ENCODE data around the gene DGLUCY.
"Not testable (repeated sequence)": the region's sequence is repeated elsewhere in the genome, so short reads cannot be mapped to it uniquely, and the experiment has no call there.

DGLUCY gene

GRCh38 chr14:91237219-91237618, 123.3 kb downstream of the DGLUCY start:
- FAIRE-seq: no peak

- FAIRE-seq: no peak
These were observed 124.2 kb downstream of the DGLUCY start for GRCh38 chr14:91238085-91238484.

GRCh38 chr14:91238661-91239060, 124.8 kb downstream of the DGLUCY start:
- FAIRE-seq: no peak

GRCh38 chr14:91241863-91242262, 128.0 kb downstream of the DGLUCY start:
- FAIRE-seq: no peak

- FAIRE-seq: no peak
These were observed 128.8 kb downstream of the DGLUCY start for GRCh38 chr14:91242635-91243034.

GRCh38 chr14:91243074-91243471, 129.2 kb downstream of the DGLUCY start:
- no peak for FAIRE-seq

GRCh38 chr14:91244501-91244901, 130.6 kb downstream of the DGLUCY start, which contains the start of gene GPR68:
Gene GPR68 (minus strand): TSS chr14:91244704. CDS start chr14:91235050, 9,654 bp downstream.
- FAIRE-seq: no peak

- FAIRE-seq: no peak
These were observed 131.2 kb downstream of the DGLUCY start for GRCh38 chr14:91245029-91245428.

- not testable (repeated sequence) for FAIRE-seq
These were observed 131.7 kb downstream of the DGLUCY start for GRCh38 chr14:91245616-91246015.

GRCh38 chr14:91246051-91246852, 132.4 kb downstream of the DGLUCY start:
- FAIRE-seq: no peak

GRCh38 chr14:91249841-91250616, 136.2 kb downstream of the DGLUCY start:
- no peak for FAIRE-seq

GRCh38 chr14:91250912-91251311, 137.0 kb downstream of the DGLUCY start:
- no peak for FAIRE-seq

- FAIRE-seq: no peak
These were observed 139.3 kb downstream of the DGLUCY start for GRCh38 chr14:91252871-91253794.

GRCh38 chr14:91253795-91254323, 140.0 kb downstream of the DGLUCY start:
- no peak for FAIRE-seq

- no peak for FAIRE-seq
These were observed 140.6 kb downstream of the DGLUCY start for GRCh38 chr14:91254461-91254860.

- no peak for FAIRE-seq
These were observed 141.3 kb downstream of the DGLUCY start for GRCh38 chr14:91255026-91255695.

GRCh38 chr14:91256661-91257060, 142.8 kb downstream of the DGLUCY start:
- FAIRE-seq: no peak

GRCh38 chr14:91257328-91258010, 143.6 kb downstream of the DGLUCY start:
- FAIRE-seq: no peak

- FAIRE-seq: no peak
These were observed 144.2 kb downstream of the DGLUCY start for GRCh38 chr14:91258011-91258618.

GRCh38 chr14:91258876-91259275, 145.0 kb downstream of the DGLUCY start:
- FAIRE-seq: no peak

GRCh38 chr14:91261115-91261514, 147.2 kb downstream of the DGLUCY start:
- no peak for FAIRE-seq

Measured in endometrium (tissue), 2 donors.